Measurements from ENCODE around the gene MICAL2.
A peak's percentile ranks its signal among the peaks of the same experiment; 100 is the strongest.

MICAL2 gene

DNA sequence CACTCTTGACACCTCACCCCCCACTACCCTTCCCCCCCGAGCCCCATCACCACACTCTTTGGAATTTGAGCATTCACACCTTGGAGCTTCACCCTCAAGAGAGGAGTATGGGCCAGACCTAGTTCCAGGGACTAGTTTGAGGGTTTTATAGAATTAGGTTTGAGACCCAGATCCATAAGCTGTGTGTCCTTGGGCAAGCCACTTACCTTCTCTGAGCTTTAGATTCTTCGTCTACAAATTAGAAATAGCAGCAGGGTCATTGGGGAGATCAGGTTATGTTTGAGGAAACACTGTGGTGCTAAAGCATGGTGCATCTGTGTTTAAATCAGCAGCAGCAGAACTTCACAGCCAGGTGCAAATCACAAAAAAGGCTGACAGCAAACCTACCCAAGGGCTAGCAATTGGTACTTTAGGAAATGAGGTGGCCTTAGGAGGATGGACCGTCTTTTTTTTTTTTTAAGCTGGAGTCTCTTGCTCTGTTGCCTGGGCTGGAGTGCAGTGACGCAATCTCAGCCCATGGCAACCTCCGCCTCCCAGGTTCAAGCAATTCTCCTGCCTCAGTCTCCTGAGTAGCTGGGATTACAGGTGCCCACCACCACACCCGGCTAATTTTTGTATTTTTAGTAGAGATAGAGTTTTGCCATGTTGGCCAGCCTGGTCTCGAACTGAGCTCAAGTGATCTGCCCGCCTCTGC, 114.8 kb downstream of the MICAL2 start:
- H3K4me3 ChIP-seq (ENCODE audit: low read length), result no peak overlapping the region
- no peak for DNase-seq (ENCODE audit: low read depth)
- TF ChIP-seq, protein P1, sequence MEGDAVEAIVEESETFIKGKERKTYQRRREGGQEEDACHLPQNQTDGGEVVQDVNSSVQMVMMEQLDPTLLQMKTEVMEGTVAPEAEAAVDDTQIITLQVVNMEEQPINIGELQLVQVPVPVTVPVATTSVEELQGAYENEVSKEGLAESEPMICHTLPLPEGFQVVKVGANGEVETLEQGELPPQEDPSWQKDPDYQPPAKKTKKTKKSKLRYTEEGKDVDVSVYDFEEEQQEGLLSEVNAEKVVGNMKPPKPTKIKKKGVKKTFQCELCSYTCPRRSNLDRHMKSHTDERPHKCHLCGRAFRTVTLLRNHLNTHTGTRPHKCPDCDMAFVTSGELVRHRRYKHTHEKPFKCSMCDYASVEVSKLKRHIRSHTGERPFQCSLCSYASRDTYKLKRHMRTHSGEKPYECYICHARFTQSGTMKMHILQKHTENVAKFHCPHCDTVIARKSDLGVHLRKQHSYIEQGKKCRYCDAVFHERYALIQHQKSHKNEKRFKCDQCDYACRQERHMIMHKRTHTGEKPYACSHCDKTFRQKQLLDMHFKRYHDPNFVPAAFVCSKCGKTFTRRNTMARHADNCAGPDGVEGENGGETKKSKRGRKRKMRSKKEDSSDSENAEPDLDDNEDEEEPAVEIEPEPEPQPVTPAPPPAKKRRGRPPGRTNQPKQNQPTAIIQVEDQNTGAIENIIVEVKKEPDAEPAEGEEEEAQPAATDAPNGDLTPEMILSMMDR (IDR thresholded peaks at IDR 0.05; ENCODE audit: insufficient read depth, low read depth, low read length, missing control alignments), result no peak

DNA sequence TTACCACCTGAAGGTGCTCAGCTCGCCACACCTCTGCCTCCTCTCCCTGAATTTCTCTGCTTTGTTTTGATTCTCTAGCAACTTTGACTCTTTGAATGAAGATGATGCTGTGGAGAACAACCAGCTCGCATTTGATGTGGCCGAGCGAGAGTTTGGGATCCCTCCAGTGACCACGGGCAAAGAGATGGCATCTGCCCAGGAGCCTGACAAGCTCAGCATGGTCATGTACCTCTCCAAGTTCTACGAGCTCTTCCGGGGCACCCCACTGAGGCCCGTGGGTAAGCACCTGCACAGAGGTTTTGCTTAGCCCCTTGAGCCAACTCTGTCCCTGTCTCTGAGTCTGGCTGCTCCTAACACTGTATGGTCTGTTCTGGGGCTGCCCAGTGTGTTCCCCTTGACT, 115.7 kb downstream of the MICAL2 start:
- no peak overlapping the region for H3K4me3 ChIP-seq (ENCODE audit: low read length)
- TF ChIP-seq, protein P1 (IDR thresholded peaks at IDR 0.05; ENCODE audit: insufficient read depth, low read depth, low read length, missing control alignments), result no peak
- DNase-seq (ENCODE audit: low read depth), result no peak

GRCh38 chr11:12229450-12230229, 119.2 kb downstream of the MICAL2 start:
- H3K4me3 ChIP-seq (ENCODE audit: low read length), result no peak overlapping the region
- DNase-seq (ENCODE audit: low read depth), result no peak
- TF ChIP-seq, protein P1 (IDR thresholded peaks at IDR 0.05; ENCODE audit: insufficient read depth, low read depth, low read length, missing control alignments), result no peak

- TF ChIP-seq, protein P1 (IDR thresholded peaks at IDR 0.05; ENCODE audit: insufficient read depth, low read depth, low read length, missing control alignments), result no peak
- H3K4me3 ChIP-seq (ENCODE audit: low read length), result no peak overlapping the region
- DNase-seq (ENCODE audit: low read depth), result no peak
Measured at GRCh38 chr11:12232160-12232559, 121.8 kb downstream of the MICAL2 start.

- H3K4me3 ChIP-seq (ENCODE audit: low read length), result no peak overlapping the region
- DNase-seq (ENCODE audit: low read depth), result peak; percentile 81
- TF ChIP-seq, protein P1 (IDR thresholded peaks at IDR 0.05; ENCODE audit: insufficient read depth, low read depth, low read length, missing control alignments), result no peak
Measured at GRCh38 chr11:12232817-12233601, 122.6 kb downstream of the MICAL2 start.

DNA sequence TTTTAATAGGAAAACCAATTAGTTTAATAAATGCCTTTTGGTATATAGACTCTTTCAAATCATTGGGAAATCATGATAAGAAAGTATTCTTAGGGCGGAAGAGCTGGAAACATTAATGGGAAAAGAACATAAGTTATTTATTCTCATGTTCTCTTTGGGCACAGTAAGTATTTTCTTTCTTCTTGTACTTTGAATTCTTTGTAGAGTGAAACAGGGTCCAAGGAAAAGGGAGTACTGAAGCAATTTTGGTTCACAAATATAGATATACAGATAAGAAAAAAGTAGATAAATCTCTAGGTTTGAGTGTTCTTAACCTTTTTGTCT, 123.2 kb downstream of the MICAL2 start:
- TF ChIP-seq, protein P1 (IDR thresholded peaks at IDR 0.05; ENCODE audit: insufficient read depth, low read depth, low read length, missing control alignments), result no peak
- H3K4me3 ChIP-seq (ENCODE audit: low read length), result no peak overlapping the region
- no peak for DNase-seq (ENCODE audit: low read depth)

Measured in epithelial cell of esophagus (primary cell).